ENCODE measurements around the gene VWF.

The VWF gene

GRCh38 chr12:5947006-5947405 lies 177.5 kb downstream of the VWF start:
- DNase-seq (ENCODE audit: low spot score): no peak

- DNase-seq (ENCODE audit: low spot score): no peak
Measured at GRCh38 chr12:5946388-5946787, 178.1 kb downstream of the VWF start.

GRCh38 chr12:5945071-5946008 lies 179.1 kb downstream of the VWF start, which contains the start of gene ANO2:
Gene ANO2, minus strand, starts transcription at chr12:5945259. Its CDS starts 42 bp downstream, at chr12:5945217.
- no peak for DNase-seq (ENCODE audit: low spot score)

GRCh38 chr12:5944688-5945070 lies 179.8 kb downstream of the VWF start:
- no peak for DNase-seq (ENCODE audit: low spot score)

- no peak for DNase-seq (ENCODE audit: low spot score)
Measured at GRCh38 chr12:5944053-5944452, 180.4 kb downstream of the VWF start.

- no peak for DNase-seq (ENCODE audit: low spot score)
Measured at GRCh38 chr12:5941907-5942306, 182.6 kb downstream of the VWF start.

- DNase-seq (ENCODE audit: low spot score): no peak
Measured at GRCh38 chr12:5927732-5928516, 196.5 kb downstream of the VWF start.

GRCh38 chr12:5925646-5926045 lies 198.8 kb downstream of the VWF start:
- no peak for DNase-seq (ENCODE audit: low spot score)

GRCh38 chr12:5924342-5924741 lies 200.1 kb downstream of the VWF start:
- DNase-seq (ENCODE audit: low spot score): no peak

- peak; percentile 2 for DNase-seq (ENCODE audit: low spot score)
Measured at GRCh38 chr12:5923751-5924150, 200.7 kb downstream of the VWF start.

GRCh38 chr12:5923043-5923605 lies 201.3 kb downstream of the VWF start:
- no peak for DNase-seq (ENCODE audit: low spot score)

GRCh38 chr12:5921966-5922899 lies 202.2 kb downstream of the VWF start:
- DNase-seq (ENCODE audit: low spot score): no peak

GRCh38 chr12:5921027-5921909 lies 203.2 kb downstream of the VWF start:
- DNase-seq (ENCODE audit: low spot score): no peak

- no peak for DNase-seq (ENCODE audit: low spot score)
Measured at GRCh38 chr12:5916785-5917290, 207.6 kb downstream of the VWF start.

GRCh38 chr12:5915511-5915910 lies 209.0 kb downstream of the VWF start:
- DNase-seq (ENCODE audit: low spot score): no peak

GRCh38 chr12:5914387-5915149 lies 209.9 kb downstream of the VWF start:
- no peak for DNase-seq (ENCODE audit: low spot score)

- no peak for DNase-seq (ENCODE audit: low spot score)
Measured at GRCh38 chr12:5913387-5913786, 211.1 kb downstream of the VWF start.

GRCh38 chr12:5912437-5913334 lies 211.8 kb downstream of the VWF start:
- no peak for DNase-seq (ENCODE audit: low spot score)

Measured in pons (tissue), 1 donor.